Activated T-helper 2 cell treated with anti-CD3 and anti-CD28 coated beads, Interferon-gamma antibody, Interleukin-2, Interleukin-4, amounts not matched to agents 10 μg/mL and 5 μg/mL and 100 μg/mL, durations not matched to agents 14 hours and 24 hours and 36 hours (primary cell): ENCODE results near the gene TMEM178B. TPM values are rescaled to one million over a fixed set of nuclear protein-coding genes. Genes with fewer than 3 reads are reported as not detected.

ENCODE experiments used
- DNase-seq: peaks from one replicate; pipeline ENCODE4 v3.0.0; 2021; ENCODE audit warnings: low spot score
- H3K27ac Mint-ChIP-seq: one replicate; pipeline ENCODE4 v1.8.0; 2021; ENCODE audit warnings: mixed read lengths
- H3K27me3 Mint-ChIP-seq: one replicate; pipeline ENCODE4 v1.8.0; 2021; ENCODE audit warnings: low read depth, mixed read lengths
- H3K36me3 Mint-ChIP-seq: one replicate; pipeline ENCODE4 v1.8.0; 2021; ENCODE audit warnings: low read depth, mixed read lengths
- H3K4me1 Mint-ChIP-seq: one replicate; pipeline ENCODE4 v1.8.0; 2021; ENCODE audit warnings: low read depth, mixed read lengths
- H3K4me3 Mint-ChIP-seq: one replicate; pipeline ENCODE4 v1.8.0; 2021; ENCODE audit warnings: low read depth, mild to moderate bottlenecking, moderate library complexity, mixed read lengths
- H3K9me3 Mint-ChIP-seq: one replicate; pipeline ENCODE4 v1.8.0; 2021; ENCODE audit warnings: mixed read lengths
- intact Hi-C: fragments of 100-400 bp; cut with micrococcal nuclease; formaldehyde crosslinking; loops from one replicate; pipeline ENCODE4 v1.15.1; 2023
- total RNA-seq: library from RNA; stranded (reverse); gene quantifications from 2 replicates; pipeline ENCODE4 v1.2.3, GENCODE V29; 2022

TMEM178B gene
- total RNA-seq, 1 donor from 2014 or later, result 0.30 TPM

DNA sequence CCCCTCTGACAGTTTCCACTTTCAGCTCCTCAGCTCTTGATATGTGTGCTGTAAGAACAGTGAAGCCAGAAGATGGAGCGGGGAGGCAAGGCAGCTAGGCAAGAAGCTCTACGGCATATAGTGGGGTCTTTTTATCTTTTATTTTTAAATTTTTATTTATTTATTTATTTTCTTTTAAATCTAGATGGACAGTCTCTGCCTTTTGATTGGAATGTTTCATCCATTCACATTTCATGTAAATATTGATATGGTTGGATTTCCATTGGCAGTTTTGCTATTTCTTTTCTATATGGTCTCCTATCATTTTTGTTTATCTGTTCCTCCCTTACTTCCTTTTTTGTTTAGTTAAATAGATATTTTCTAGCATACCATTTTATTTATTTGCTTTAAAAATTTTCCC, 183.7 kb downstream of the TMEM178B start:
- H3K27me3 Mint-ChIP-seq, result peaks cover 4% of the 10 kb centered on the region
- peaks cover 12% of the 10 kb centered on the region for H3K9me3 Mint-ChIP-seq
- DNase-seq, result no peak
- no peaks in the 10 kb centered on the region for H3K4me1 Mint-ChIP-seq
- H3K27ac Mint-ChIP-seq, result no peak overlapping the region
- no peaks in the 10 kb centered on the region for H3K36me3 Mint-ChIP-seq
- intact Hi-C loops, result no loop called here
- H3K4me3 Mint-ChIP-seq, result no peak overlapping the region

DNA sequence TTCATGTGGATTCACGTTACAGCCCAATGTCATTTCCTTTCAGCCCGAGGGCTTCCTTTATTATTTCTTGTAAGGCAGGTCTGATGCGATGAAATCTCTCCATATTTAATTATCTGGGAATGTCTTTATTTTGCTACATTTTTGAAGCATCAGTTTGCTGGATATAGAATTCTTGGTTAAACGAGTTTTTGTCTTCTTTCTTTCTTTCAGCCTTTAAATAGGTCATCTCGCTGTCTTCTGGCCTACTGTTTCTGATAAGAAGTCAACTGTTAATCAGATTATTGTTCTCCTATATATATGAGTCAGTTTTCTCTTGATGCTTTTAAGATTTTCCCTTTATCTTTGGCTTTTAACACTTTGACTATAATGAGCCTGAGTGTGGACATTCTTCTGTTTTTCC, 184.7 kb downstream of the TMEM178B start:
- DNase-seq, result no peak
- peaks cover 12% of the 10 kb centered on the region for H3K9me3 Mint-ChIP-seq
- no peaks in the 10 kb centered on the region for H3K36me3 Mint-ChIP-seq
- peaks cover 5% of the 10 kb centered on the region for H3K4me1 Mint-ChIP-seq
- H3K27ac Mint-ChIP-seq, result no peak overlapping the region
- H3K4me3 Mint-ChIP-seq, result no peak overlapping the region
- peaks cover 4% of the 10 kb centered on the region for H3K27me3 Mint-ChIP-seq
- intact Hi-C loops, result no loop called here

DNA sequence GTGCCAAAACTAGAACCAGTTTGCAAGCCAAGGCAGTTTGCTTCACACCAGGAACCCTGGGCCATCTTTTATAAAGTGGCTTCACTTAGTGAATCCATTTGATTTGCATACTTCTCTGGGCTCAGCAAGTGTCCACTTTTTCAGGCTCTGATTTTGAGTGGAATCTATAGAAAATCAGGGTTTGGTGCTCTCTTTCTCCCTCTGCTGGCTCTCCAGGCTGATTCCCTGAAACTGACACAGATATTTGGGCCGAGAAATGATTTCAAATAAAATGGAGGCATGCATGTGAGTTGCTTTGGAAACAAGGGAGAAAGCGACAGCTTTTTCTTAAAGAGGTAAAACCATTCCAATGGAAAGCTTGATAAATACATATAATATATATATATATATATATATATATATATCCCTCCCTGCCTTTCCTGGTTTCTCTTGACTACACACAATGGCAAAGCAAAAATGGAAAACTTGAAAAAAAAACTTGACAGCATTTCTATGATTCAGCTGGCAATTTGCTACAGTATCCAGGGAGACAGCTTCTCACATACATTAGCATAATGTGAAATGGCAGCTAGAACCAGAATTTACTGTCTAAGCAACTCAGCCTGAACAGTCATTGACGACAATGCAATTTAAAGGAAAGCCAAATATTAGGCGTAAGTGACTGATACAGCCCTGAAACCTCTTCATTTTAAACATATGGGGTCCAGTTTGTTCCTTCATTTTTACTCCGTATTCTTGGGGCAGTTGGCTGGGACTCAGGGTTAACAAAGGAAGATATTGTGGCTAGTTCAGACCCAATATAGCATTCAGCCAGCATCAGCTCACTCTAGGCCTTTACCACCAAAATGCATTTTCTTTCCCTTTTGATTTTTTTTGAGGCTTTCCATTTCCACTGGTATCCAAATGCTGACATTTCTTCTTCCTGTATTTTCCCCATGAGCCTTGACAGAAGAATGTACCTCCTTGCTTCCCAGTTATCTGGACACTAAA, 188.5 kb downstream of the TMEM178B start:
- Mint-ChIP-seq H3K36me3 (no peaks in the 10 kb centered on the region), H3K4me1 (peaks cover 6% of the 10 kb centered on the region), H3K4me3 (no peak overlapping the region), H3K27ac (no peak overlapping the region), H3K27me3 (peaks cover 4% of the 10 kb centered on the region), H3K9me3 (peaks cover 12% of the 10 kb centered on the region)
- intact Hi-C loops, result no loop called here
- DNase-seq, result no peak

DNA sequence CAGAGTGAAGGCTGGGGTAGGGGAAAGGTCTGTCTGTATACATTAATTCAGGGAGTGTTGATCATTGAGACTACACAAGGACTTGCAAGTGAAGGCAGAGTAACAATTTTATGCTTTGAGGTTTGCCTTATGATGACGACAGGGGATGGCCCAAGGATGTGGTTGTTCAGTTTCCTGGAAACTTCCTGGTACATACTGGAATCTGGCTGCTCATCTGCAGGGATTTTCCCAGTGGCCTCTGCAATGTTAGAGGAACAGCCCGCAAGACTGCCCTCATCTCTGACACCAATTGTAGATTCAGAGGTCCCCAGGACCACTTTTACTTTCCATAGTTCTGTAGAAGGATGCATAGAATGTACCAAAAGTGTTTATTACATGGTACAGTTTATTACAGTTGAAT, 189.6 kb downstream of the TMEM178B start:
- H3K4me1 Mint-ChIP-seq, result peaks cover 6% of the 10 kb centered on the region
- no peak overlapping the region for H3K27ac Mint-ChIP-seq
- DNase-seq, result no peak
- peaks cover 11% of the 10 kb centered on the region for H3K9me3 Mint-ChIP-seq
- no peak overlapping the region for H3K4me3 Mint-ChIP-seq
- peaks cover 4% of the 10 kb centered on the region for H3K27me3 Mint-ChIP-seq
- no peaks in the 10 kb centered on the region for H3K36me3 Mint-ChIP-seq
- intact Hi-C loops, result no loop called here

DNA sequence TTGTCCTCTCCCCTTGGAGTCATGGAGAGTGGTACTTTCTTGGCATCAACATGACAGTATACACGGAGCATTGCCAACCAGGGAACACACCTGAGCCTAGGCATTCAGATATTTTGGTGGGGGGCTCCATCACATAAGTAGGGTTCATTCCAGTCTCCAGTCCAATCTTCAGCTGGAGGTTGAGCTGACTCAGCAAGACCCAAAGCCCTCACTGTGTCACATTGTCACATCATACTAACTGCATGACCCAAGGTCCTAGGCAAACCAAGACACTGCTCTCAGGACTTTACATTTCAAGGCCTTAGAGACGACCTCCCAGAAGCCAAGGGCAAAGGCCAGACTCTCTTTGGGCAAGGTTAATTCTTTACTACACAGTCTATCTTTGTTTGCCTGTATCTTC, 190.1 kb downstream of the TMEM178B start:
- DNase-seq, result no peak
- Mint-ChIP-seq H3K27me3 (peaks cover 4% of the 10 kb centered on the region), H3K27ac (no peak overlapping the region), H3K4me1 (peaks cover 6% of the 10 kb centered on the region), H3K36me3 (no peaks in the 10 kb centered on the region), H3K4me3 (no peak overlapping the region), H3K9me3 (peaks cover 6% of the 10 kb centered on the region)
- intact Hi-C loops, result no loop called here

DNA sequence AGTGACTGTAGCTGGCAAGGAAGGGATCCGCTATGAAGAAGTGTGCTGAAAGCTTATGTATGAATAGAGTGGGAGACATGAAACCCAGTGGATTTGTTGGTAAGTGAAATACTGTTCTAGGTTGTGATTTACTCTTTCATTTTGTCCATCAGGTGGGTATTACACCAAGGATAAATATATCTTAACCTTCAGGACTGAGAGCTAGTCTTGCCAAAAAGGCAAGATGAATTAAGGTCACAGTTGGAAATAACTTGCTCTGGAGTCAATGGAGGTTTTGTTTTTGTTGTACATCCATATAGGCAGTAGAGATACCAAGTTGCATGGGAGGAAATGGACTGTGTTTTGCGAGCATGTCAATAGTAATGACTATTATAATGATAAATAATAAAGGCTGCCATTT, 190.6 kb downstream of the TMEM178B start:
- Mint-ChIP-seq H3K4me1 (peaks cover 6% of the 10 kb centered on the region), H3K4me3 (no peak overlapping the region), H3K36me3 (no peaks in the 10 kb centered on the region), H3K9me3 (peaks cover 5% of the 10 kb centered on the region), H3K27me3 (peaks cover 4% of the 10 kb centered on the region), H3K27ac (no peak overlapping the region)
- no peak for DNase-seq
- intact Hi-C loops, result no loop called here

DNA sequence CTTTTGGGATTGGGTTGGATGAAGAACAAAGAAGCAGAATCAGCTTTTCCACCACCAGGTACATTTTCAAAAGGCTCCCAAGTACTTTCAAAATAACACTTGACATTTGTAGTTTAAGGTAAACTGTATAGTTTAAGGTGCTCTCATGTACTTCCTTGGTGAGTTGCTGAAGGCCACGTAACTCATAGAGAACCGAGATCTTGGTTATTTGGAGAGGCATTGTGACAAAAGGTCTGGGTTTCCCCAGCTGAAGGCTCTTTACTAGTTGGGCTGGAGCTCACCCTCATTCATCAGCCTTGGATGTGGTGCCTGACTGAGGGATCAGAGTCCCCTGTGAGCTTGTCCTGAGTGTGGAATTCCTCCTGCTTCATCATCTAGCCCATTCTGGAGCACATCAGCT, 191.8 kb downstream of the TMEM178B start:
- Mint-ChIP-seq H3K4me1 (peaks cover 6% of the 10 kb centered on the region), H3K27ac (no peak overlapping the region)
- intact Hi-C loops, result no loop called here

DNA sequence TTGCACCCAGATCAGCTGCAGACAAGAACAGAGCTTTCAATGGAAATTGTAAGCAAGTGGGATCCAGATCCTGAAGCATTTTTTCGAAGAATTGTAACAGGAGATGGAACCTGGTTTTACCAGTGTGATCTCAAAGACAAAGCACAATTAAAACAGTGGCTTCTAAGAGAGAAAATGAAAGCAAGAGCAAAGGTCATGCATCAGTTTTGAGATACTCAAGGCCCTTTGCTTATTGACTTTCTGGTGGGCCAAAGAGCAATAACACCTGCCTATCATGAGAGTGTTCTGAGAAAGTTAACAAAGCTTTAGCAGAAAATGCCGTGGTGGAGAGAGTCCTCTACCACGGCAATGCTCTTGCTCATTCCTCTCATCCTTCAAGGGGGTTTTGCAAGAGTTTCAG, 194.8 kb downstream of the TMEM178B start:
- intact Hi-C loops, result no loop called here
- H3K9me3 Mint-ChIP-seq, result no peaks in the 10 kb centered on the region
- H3K4me1 Mint-ChIP-seq, result peaks cover under 1% of the 10 kb centered on the region
- H3K4me3 Mint-ChIP-seq, result no peak overlapping the region
- H3K27me3 Mint-ChIP-seq, result no peaks in the 10 kb centered on the region
- no peaks in the 10 kb centered on the region for H3K36me3 Mint-ChIP-seq
- H3K27ac Mint-ChIP-seq, result no peak overlapping the region
- no peak for DNase-seq

More for the DNA sequence above, 191.8 kb downstream of the TMEM178B start:
- H3K27me3 Mint-ChIP-seq, result no peaks in the 10 kb centered on the region
- DNase-seq, result no peak
- H3K36me3 Mint-ChIP-seq, result no peaks in the 10 kb centered on the region
- H3K9me3 Mint-ChIP-seq, result no peaks in the 10 kb centered on the region
- no peak overlapping the region for H3K4me3 Mint-ChIP-seq

DNA sequence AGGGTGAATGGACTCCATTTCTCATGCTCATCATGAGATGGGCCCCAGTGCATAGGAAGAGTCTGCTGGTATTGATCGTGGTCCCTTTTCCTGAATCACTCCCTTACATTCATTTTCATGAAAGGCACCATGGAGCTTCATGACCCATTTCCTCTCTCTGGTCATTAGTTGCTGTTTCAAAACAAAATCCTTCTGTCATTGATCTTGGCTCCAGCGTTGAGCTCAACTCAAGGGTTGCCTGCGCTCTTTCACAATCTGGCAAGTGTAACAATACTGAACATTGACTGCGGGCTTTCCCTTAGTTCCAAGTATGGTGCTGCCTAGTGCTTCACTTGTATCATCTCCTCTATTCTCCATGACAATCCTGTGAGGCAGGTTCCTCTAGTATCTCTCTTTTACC, 197.6 kb downstream of the TMEM178B start:
- Mint-ChIP-seq H3K36me3 (no peaks in the 10 kb centered on the region), H3K4me1 (no peaks in the 10 kb centered on the region), H3K27me3 (no peaks in the 10 kb centered on the region), H3K9me3 (no peaks in the 10 kb centered on the region), H3K4me3 (no peak overlapping the region), H3K27ac (no peak overlapping the region)
- intact Hi-C loops, result no loop called here
- DNase-seq, result no peak

DNA sequence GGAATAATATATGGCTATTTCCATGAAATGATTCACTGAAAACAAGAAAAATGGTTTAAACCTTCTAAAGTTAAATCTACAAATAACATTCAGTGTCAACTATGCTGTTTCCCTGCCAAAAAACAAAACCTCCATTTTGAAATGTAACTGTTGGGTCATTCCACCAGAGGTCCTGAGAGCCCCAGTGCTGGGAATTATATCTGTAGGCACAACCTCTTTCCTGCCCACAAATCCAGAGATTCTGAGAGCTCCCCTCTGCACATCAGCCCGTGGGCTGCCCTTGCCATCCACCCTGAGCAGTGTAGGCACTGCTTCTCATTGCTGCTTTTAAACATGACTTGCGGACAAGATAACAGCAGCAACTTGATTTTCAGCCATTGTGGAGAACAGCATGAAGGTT, 198.6 kb downstream of the TMEM178B start:
- intact Hi-C loops, result no loop called here
- Mint-ChIP-seq H3K9me3 (no peaks in the 10 kb centered on the region), H3K4me3 (no peak overlapping the region), H3K27me3 (no peaks in the 10 kb centered on the region), H3K36me3 (no peaks in the 10 kb centered on the region), H3K27ac (no peak overlapping the region), H3K4me1 (no peaks in the 10 kb centered on the region)
- no peak for DNase-seq

DNA sequence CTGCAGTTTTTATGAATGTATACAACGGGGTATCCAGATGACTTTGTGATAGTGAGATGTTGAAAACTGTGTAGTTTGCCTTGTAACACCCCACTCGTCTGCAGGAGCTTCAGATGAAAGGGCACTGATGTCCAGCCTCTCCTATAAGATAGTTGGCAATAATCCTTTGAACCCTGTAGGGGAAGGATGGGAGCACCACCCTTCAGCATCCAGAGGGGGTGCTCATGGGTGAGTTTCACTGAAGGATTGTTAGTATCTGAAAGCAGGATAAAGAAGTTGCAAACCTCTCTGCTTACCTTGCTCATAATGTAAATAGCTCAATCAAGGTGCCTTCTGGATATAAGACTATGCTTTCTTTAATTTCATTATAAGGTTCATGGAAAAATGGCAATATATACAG, 201.5 kb downstream of the TMEM178B start:
- H3K4me1 Mint-ChIP-seq, result no peaks in the 10 kb centered on the region
- DNase-seq, result no peak
- no peak overlapping the region for H3K27ac Mint-ChIP-seq
- H3K4me3 Mint-ChIP-seq, result no peak overlapping the region
- H3K36me3 Mint-ChIP-seq, result no peaks in the 10 kb centered on the region
- no peaks in the 10 kb centered on the region for H3K27me3 Mint-ChIP-seq
- H3K9me3 Mint-ChIP-seq, result no peaks in the 10 kb centered on the region
- intact Hi-C loops, result no loop called here

DNA sequence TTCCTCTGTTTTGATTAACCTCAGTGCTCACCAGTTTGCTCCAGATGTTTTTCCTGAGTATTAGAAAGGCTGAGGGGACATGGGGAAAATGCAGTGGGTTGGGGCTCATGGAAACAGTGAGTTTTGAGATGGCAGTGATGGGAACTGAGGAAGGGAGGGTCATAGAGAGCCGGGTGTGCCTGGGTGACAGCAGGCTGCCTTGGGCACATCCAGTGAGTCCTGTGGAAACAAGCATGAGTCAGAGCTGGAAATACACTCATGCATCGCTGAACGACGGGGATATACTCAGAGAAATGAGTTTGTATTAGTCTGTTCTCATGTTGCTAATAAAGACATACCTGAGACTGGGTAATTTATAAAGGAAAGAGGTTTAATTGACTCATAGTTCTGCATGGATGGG, 202.2 kb downstream of the TMEM178B start:
- Mint-ChIP-seq H3K9me3 (no peaks in the 10 kb centered on the region), H3K4me3 (no peak overlapping the region), H3K4me1 (no peaks in the 10 kb centered on the region), H3K36me3 (no peaks in the 10 kb centered on the region), H3K27ac (no peak overlapping the region), H3K27me3 (no peaks in the 10 kb centered on the region)
- DNase-seq, result no peak
- intact Hi-C loops, result no loop called here

DNA sequence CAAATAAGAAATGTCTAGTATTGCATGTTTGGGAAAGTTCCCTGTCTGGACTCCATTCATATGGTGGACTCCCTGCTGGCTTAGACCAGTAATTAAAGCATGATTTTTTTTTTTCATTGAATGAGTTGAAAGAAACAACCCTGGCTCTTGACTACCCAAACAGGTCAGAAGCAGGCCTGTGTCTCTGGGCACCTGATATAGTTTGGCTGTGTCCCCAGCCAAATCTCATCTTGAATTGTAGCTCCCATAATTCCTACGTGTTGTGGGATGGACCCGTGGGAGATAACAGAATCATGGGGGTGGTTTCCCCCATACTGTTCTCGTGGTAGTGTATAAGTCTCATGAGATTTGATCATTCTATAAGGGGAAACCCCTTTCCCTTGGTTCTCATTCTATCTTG, 206.2 kb downstream of the TMEM178B start:
- Mint-ChIP-seq H3K27me3 (no peaks in the 10 kb centered on the region), H3K9me3 (no peaks in the 10 kb centered on the region), H3K4me3 (no peak overlapping the region), H3K27ac (no peak overlapping the region), H3K4me1 (no peaks in the 10 kb centered on the region), H3K36me3 (no peaks in the 10 kb centered on the region)
- intact Hi-C loops, result no loop called here
- DNase-seq, result no peak
